HG02610 (cell line): ENCODE data around the gene MEOX2.

Source experiments
- ATAC-seq: cut with Tn5 transposase; IDR thresholded peaks from one replicate; pipeline ENCODE4 v1.9.1; 2021; ENCODE audit warnings: mild to moderate bottlenecking, moderate library complexity; ENCODE audit not compliant: unreplicated experiment

Gene MEOX2

GRCh38 chr7:15681631-15682030, 4.9 kb downstream of the MEOX2 start:
- no peak for ATAC-seq

- no peak for ATAC-seq
Observed at GRCh38 chr7:15681186-15681585, 5.3 kb downstream of the MEOX2 start.

- no peak for ATAC-seq
Observed at GRCh38 chr7:15680446-15680845, 6.0 kb downstream of the MEOX2 start.

GRCh38 chr7:15679306-15679705, 7.2 kb downstream of the MEOX2 start:
- no peak for ATAC-seq

- no peak for ATAC-seq
Observed at GRCh38 chr7:15678653-15679052, 7.8 kb downstream of the MEOX2 start.

GRCh38 chr7:15675379-15675778, 11.1 kb downstream of the MEOX2 start:
- no peak for ATAC-seq

- ATAC-seq: no peak
Observed at GRCh38 chr7:15674586-15674985, 11.9 kb downstream of the MEOX2 start.

- no peak for ATAC-seq
Observed at GRCh38 chr7:15669443-15670090, 16.9 kb downstream of the MEOX2 start.

GRCh38 chr7:15667991-15668390, 18.5 kb downstream of the MEOX2 start:
- no peak for ATAC-seq

- no peak for ATAC-seq
Observed at GRCh38 chr7:15662451-15662850, 24.0 kb downstream of the MEOX2 start.

- ATAC-seq: no peak
Observed at GRCh38 chr7:15658247-15658646, 28.2 kb downstream of the MEOX2 start.

- ATAC-seq: no peak
Observed at GRCh38 chr7:15652776-15653290, 33.6 kb downstream of the MEOX2 start.

GRCh38 chr7:15651693-15652092, 34.8 kb downstream of the MEOX2 start:
- ATAC-seq: no peak

GRCh38 chr7:15650787-15651186, 35.7 kb downstream of the MEOX2 start:
- no peak for ATAC-seq

- no peak for ATAC-seq
Observed at GRCh38 chr7:15648461-15648961, 38.0 kb downstream of the MEOX2 start.

- ATAC-seq: no peak
Observed at GRCh38 chr7:15647309-15647708, 39.2 kb downstream of the MEOX2 start.

- ATAC-seq: no peak
Observed at GRCh38 chr7:15643000-15643705, 43.3 kb downstream of the MEOX2 start.

- no peak for ATAC-seq
Observed at GRCh38 chr7:15628876-15629275, 57.6 kb downstream of the MEOX2 start.

- ATAC-seq: no peak
Observed at GRCh38 chr7:15626041-15626440, 60.4 kb downstream of the MEOX2 start.

- ATAC-seq: no peak
Observed at GRCh38 chr7:15625466-15625865, 61.0 kb downstream of the MEOX2 start.

GRCh38 chr7:15621468-15621867, 65.0 kb downstream of the MEOX2 start:
- ATAC-seq: no peak

GRCh38 chr7:15620491-15621185, 65.8 kb downstream of the MEOX2 start:
- ATAC-seq: no peak
